H1 (cell line): ENCODE data around the gene IAH1. TPM values are rescaled to one million over a fixed set of nuclear protein-coding genes. Genes with fewer than 3 reads are reported as not detected.

ENCODE experiments used
- CTCF ChIA-PET: fragments of 300-600 bp; sonication (Branson Sonifier 250); formaldehyde crosslinking; loops from one replicate; lab custom pipeline; 2021; ENCODE audit not compliant: partially characterized antibody; lab: Charles Lee
- POLR2A ChIA-PET: fragments of 300-600 bp; sonication (Branson Sonifier 250); formaldehyde crosslinking; loops from one replicate; lab custom pipeline; 2021; ENCODE audit warnings: inconsistent platforms; ENCODE audit not compliant: partially characterized antibody; lab: Charles Lee
- DNase-seq, 2 experiments: peaks; one replicate each; pipeline versions ENCODE4 v3.0.0 to v3.0.0-alpha.2; 2010 to 2022; ENCODE audit warnings: low spot score in 2 of 2, low read depth in 1 of 2, mixed read lengths in 1 of 2
- FAIRE-seq: peaks from 2 replicates; lab custom pipeline; 2011; peaks lifted over from hg19 to GRCh38; lab: Jason Lieb, UNC
- H2AFZ ChIP-seq: 2 replicates; pipeline ENCODE4 v1.8.1; 2012; ENCODE audit warnings: low read length, inconsistent platforms
- H2AK5ac ChIP-seq: 2 replicates; pipeline ENCODE4 v1.6.1; 2013; ENCODE audit warnings: low read depth, low read length
- H2BK120ac ChIP-seq: replicated peaks from 2 replicates; pipeline ENCODE3; 2013; ENCODE audit warnings: low read depth, low read length, inconsistent platforms
- H2BK12ac ChIP-seq: 2 replicates; pipeline ENCODE4 v1.6.1; 2013; ENCODE audit warnings: low read depth, low read length
- H2BK15ac ChIP-seq: 2 replicates; pipeline ENCODE4 v1.6.1; 2013; ENCODE audit warnings: low read length
- H2BK20ac ChIP-seq: 2 replicates; pipeline ENCODE4 v1.6.1; 2013; ENCODE audit warnings: low read length
- H2BK5ac ChIP-seq: 2 replicates; pipeline ENCODE4 v1.6.1; 2013; ENCODE audit warnings: low read depth, low read length
- H3K14ac ChIP-seq: 2 replicates; pipeline ENCODE4 v1.6.1; 2013; ENCODE audit warnings: inconsistent platforms; ENCODE audit not compliant: insufficient read length
- H3K18ac ChIP-seq: 2 replicates; pipeline ENCODE4 v1.6.1; 2013; ENCODE audit warnings: low read length; ENCODE audit errors: extremely low read depth
- H3K23ac ChIP-seq: 2 replicates; pipeline ENCODE4 v1.6.1; 2013; ENCODE audit warnings: inconsistent platforms; ENCODE audit not compliant: insufficient read length
- H3K23me2 ChIP-seq: 2 replicates; pipeline ENCODE4 v1.6.1; 2013; ENCODE audit warnings: low read depth, low read length
- H3K27ac ChIP-seq: 2 replicates; pipeline ENCODE4 v1.6.1; 2011; ENCODE audit warnings: low read depth, low read length, inconsistent platforms
- H3K27me3 ChIP-seq, 4 experiments: replicated peaks in 1 of 4; 1 replicate in 1 of 4; 2 replicates in 3 of 4; pipeline versions ENCODE4 v1.6.1 to v1.8.1; 2011 to 2013; ENCODE audit warnings: low read length in 3 of 4, mild to moderate bottlenecking in 3 of 4, inconsistent platforms in 2 of 4, mixed read lengths in 2 of 4, moderate library complexity in 1 of 4; ENCODE audit not compliant: control insufficient read depth in 3 of 4, insufficient read depth in 3 of 4; ENCODE audit errors: extremely low read depth in 1 of 4
- H3K36me3 ChIP-seq, 4 experiments: 2 replicates each; pipeline versions ENCODE4 v1.6.1 to v1.8.1; 2011 to 2013; ENCODE audit warnings: mild to moderate bottlenecking in 4 of 4, low read length in 3 of 4, moderate library complexity in 2 of 4, control low read depth in 1 of 4, inconsistent platforms in 1 of 4; ENCODE audit not compliant: insufficient read depth in 4 of 4, control insufficient read depth in 2 of 4
- H3K4ac ChIP-seq: replicated peaks from 2 replicates; pipeline ENCODE3; 2013; ENCODE audit warnings: low read length, low read depth, mixed read lengths, inconsistent platforms; ENCODE audit not compliant: insufficient read length
- H3K4me1 ChIP-seq, 4 experiments: replicated peaks in 1 of 4; 1 replicate in 1 of 4; 2 replicates in 3 of 4; pipeline versions ENCODE4 v1.6.1 to v1.8.1; 2011 to 2013; ENCODE audit warnings: low read length in 3 of 4, inconsistent platforms in 2 of 4, mixed read lengths in 1 of 4; ENCODE audit not compliant: insufficient read depth in 4 of 4, control insufficient read depth in 3 of 4
- H3K4me2 ChIP-seq, 2 experiments: 2 replicates each; pipeline versions ENCODE4 v1.6.1 to v1.8.1; 2011 to 2013; ENCODE audit warnings: low read depth in 2 of 2, low read length in 2 of 2, control low read depth in 1 of 2, inconsistent platforms in 1 of 2, mild to moderate bottlenecking in 1 of 2; ENCODE audit not compliant: insufficient read depth in 1 of 2
- H3K4me3 ChIP-seq, 4 experiments: fragments of 200-600, 300-600 bp in 1 of 4; sonication (generic), shearing (Covaris generic), sonication (Bioruptor Twin) in 1 of 4; 2 replicates each; pipeline versions ENCODE4 v1.5.1 to v1.8.1; 2011 to 2016; ENCODE audit warnings: low read length in 4 of 4, low read depth in 3 of 4, control low read depth in 2 of 4, inconsistent platforms in 2 of 4, mild to moderate bottlenecking in 2 of 4, mixed read lengths in 1 of 4, moderate library complexity in 1 of 4; ENCODE audit not compliant: insufficient read depth in 2 of 4; ENCODE audit errors: extremely low read depth in 1 of 4
- H3K56ac ChIP-seq: replicated peaks from 2 replicates; pipeline ENCODE3; 2013; ENCODE audit warnings: low read depth, mild to moderate bottlenecking, mixed read lengths, low read length, inconsistent platforms; ENCODE audit not compliant: insufficient read length
- H3K79me1 ChIP-seq: 2 replicates; pipeline ENCODE4 v1.6.1; 2013; ENCODE audit warnings: low read depth, low read length, control low read depth
- H3K79me2 ChIP-seq, 2 experiments: 2 replicates each; pipeline versions ENCODE4 v1.6.1 to v1.8.1; 2012 to 2013; ENCODE audit warnings: low read length in 2 of 2, mild to moderate bottlenecking in 2 of 2, inconsistent platforms in 1 of 2; ENCODE audit not compliant: insufficient read depth in 2 of 2, control insufficient read depth in 1 of 2
- H3K9ac ChIP-seq, 4 experiments: replicated peaks in 1 of 4; 1 replicate in 1 of 4; 2 replicates in 3 of 4; pipeline versions ENCODE4 v1.6.1 to v1.8.1; 2011 to 2013; ENCODE audit warnings: low read depth in 3 of 4, low read length in 3 of 4, control low read depth in 2 of 4, mild to moderate bottlenecking in 2 of 4, moderate library complexity in 2 of 4, inconsistent platforms in 1 of 4; ENCODE audit errors: extremely low read depth in 1 of 4
- H3K9me3 ChIP-seq, 2 experiments: 2 replicates each; pipeline versions ENCODE4 v1.6.1 to v1.8.1; 2012 to 2013; ENCODE audit warnings: mild to moderate bottlenecking in 2 of 2, moderate library complexity in 2 of 2, control low read depth in 1 of 2, inconsistent platforms in 1 of 2, low read depth in 1 of 2, low read length in 1 of 2, mixed read lengths in 1 of 2; ENCODE audit not compliant: insufficient read depth in 2 of 2
- H4K20me1 ChIP-seq, 2 experiments: replicated peaks in 1 of 2; 2 replicates each; pipeline versions ENCODE3 to v1.8.1; 2011 to 2013; ENCODE audit warnings: inconsistent platforms in 2 of 2, low read length in 2 of 2, mild to moderate bottlenecking in 1 of 2; ENCODE audit not compliant: insufficient read depth in 2 of 2, control insufficient read depth in 1 of 2
- H4K5ac ChIP-seq: 2 replicates; pipeline ENCODE4 v1.6.1; 2013; ENCODE audit warnings: low read length, low read depth, mixed read lengths, inconsistent platforms; ENCODE audit not compliant: insufficient read length
- H4K8ac ChIP-seq: 2 replicates; pipeline ENCODE4 v1.8.0; 2013; ENCODE audit warnings: mild to moderate bottlenecking, moderate library complexity, low read length, inconsistent platforms; ENCODE audit not compliant: insufficient read depth; ENCODE audit errors: extremely low read depth
- H4K91ac ChIP-seq: replicated peaks from 2 replicates; pipeline ENCODE3; 2013; ENCODE audit warnings: low read length, mixed read lengths, inconsistent platforms; ENCODE audit not compliant: insufficient read length
- KDM4A ChIP-seq: IDR thresholded peaks from one replicate; pipeline ENCODE4 v1.7.1; 2012; ENCODE audit warnings: low read depth, mild to moderate bottlenecking, moderate library complexity, low read length, inconsistent platforms; ENCODE audit not compliant: severe bottlenecking
- POLR2A ChIP-seq, 2 experiments: IDR thresholded peaks; 1 replicate in 1 of 2; 2 replicates in 1 of 2; pipeline ENCODE4 v1.6.1; 2011; ENCODE audit warnings: low read depth in 2 of 2, low read length in 2 of 2, mild to moderate bottlenecking in 2 of 2; ENCODE audit errors: control extremely low read depth in 1 of 2
- WGBS, 2 experiments: shearing (Covaris generic) in 1 of 2; methylation state at CpG; one replicate each; pipeline versions ENCODE4 v1.1.6 to v1.1.7; 2013 to 2015; ENCODE audit warnings: low lambda C conversion rate in 2 of 2, mixed read lengths in 2 of 2, inconsistent platforms in 1 of 2, low coverage in 1 of 2, missing lambda C conversion rate in 1 of 2; ENCODE audit not compliant: insufficient replicate concordance in 2 of 2, insufficient coverage in 1 of 2, insufficient read length in 1 of 2; ENCODE audit errors: extremely low coverage in 1 of 2, missing lambda C conversion rate in 1 of 2; 5-methylcytosine and 5-hydroxymethylcytosine counted together
- polyA plus RNA-seq, 7 experiments: library from polyadenylated mRNA; depleted of rRNA in 3 of 7; stranded (reverse) in 5 of 7; unstranded in 2 of 7; fragments of >200 nt in 5 of 7; fragments of 200-250 nt in 2 of 7; gene quantifications; 1 replicate in 5 of 7; 2 replicates in 1 of 7; 4 replicates in 1 of 7; pipeline versions ENCODE4 v1.2.1 to v1.2.3, GENCODE V29; 2011 to 2013; ENCODE audit warnings: missing spikeins in 2 of 7, mixed read lengths in 2 of 7
- total RNA-seq: library from RNA; stranded (reverse); fragmentation: NEBNext Ultra II Directional; extraction: Animal tissue kit (Norgen Biotek cat#: 25700); gene quantifications from 2 replicates; pipeline ENCODE4 v1.2.1, GENCODE V29; 2021
- TF ChIP-seq, protein P1 (sequence below): IDR thresholded peaks from 2 replicates; pipeline ENCODE4 v1.6.1; 2012; ENCODE audit warnings: inconsistent platforms
- TF ChIP-seq, protein P2 (sequence below): IDR thresholded peaks from 2 replicates; pipeline ENCODE4 v1.6.1; 2011; ENCODE audit warnings: low read depth, mild to moderate bottlenecking, low read length; ENCODE audit not compliant: insufficient read depth
- TF ChIP-seq, protein P3 (sequence below): IDR thresholded peaks from 2 replicates; pipeline ENCODE4 v1.6.1; 2011; ENCODE audit warnings: low read length, improper control_type of control experiment
- TF ChIP-seq, protein P4 (sequence below): IDR thresholded peaks from 2 replicates; pipeline ENCODE4 v1.6.1; 2012; ENCODE audit warnings: inconsistent platforms

The IAH1 gene
- total and polyA plus RNA-seq, 2 of the 8 experiments (the other 6 are each of a cell fraction or from before 2014, with no cell fraction given) = 15.1 to 21.5 TPM

DNA sequence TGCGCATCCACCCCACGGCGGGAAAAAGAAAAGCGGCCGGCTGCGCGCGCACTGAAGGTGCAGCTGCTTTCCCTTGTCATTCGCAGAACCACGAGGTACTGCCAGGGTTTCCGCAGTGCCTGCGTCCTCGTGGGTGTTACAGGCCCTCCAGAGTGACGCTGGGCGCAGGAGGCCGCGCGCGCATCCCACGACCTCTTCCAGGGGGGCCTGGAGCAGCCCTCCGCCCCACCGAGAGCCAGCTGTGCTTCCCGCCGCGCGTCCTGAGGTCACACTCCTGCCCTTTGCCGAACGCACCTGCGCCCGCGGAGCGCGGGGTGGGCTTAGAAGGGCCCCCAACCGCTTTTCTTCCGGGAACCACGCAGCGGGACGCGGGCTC, 378 bp upstream of the IAH1 start:
- FAIRE-seq (no peak), DNase-seq (peak in 1 of 2 experiments; percentile 51)
- ChIA-PET CTCF (interaction anchor here (0.7 to 1.7 kb wide), 5 partner anchors 296 to 585 kb away, joined by 3 to 6 read pairs (median 3); no protein-coding TSS in a partner anchor), POLR2A (interaction anchor here (0.8 to 2.9 kb wide), 4 partner anchors 9 to 157 kb away, joined by 3 to 12 read pairs (median 6); partner anchors contain the start of genes ADAM17 and YWHAQ)
- Histone ChIP-seq H4K20me1 (no peaks in the 10 kb centered on the region), H3K9me3 (peaks cover 5% of the 10 kb centered on the region in 2 experiments; a peak in 3 of 4 replicates), H3K79me2 (no peaks in the 10 kb centered on the region), H2AFZ (no peak overlapping the region), H2BK12ac (no peak overlapping the region), H4K8ac (peak overlapping the region; percentile 28), H3K4me3 (peak overlapping the region; percentile 20 to 64 (median 48)), H2AK5ac (no peak overlapping the region), H3K27ac (no peak overlapping the region), H2BK120ac (no peak overlapping the region), H4K5ac (no peak overlapping the region), H3K14ac (no peak overlapping the region), H3K23ac (no peak overlapping the region), H3K4me1 (peaks cover 0 to 4% (median 2%) of the 10 kb centered on the region in 4 experiments; a peak in 2 of 7 replicates), H3K56ac (no peak overlapping the region), H3K23me2 (peaks cover 11% of the 10 kb centered on the region), H3K9ac (peak overlapping the region in 2 of 4 experiments; percentile 25 to 48; a peak in 4 of 7 replicates), H4K91ac (no peak overlapping the region), H3K27me3 (peaks cover 0 to 2% (median 0%) of the 10 kb centered on the region in 4 experiments; a peak in 2 of 7 replicates), H2BK5ac (0 out of 2 replicates have a peak overlapping the region, but pooled peaks have one; percentile 1), H3K79me1 (no peaks in the 10 kb centered on the region), H2BK15ac (no peak overlapping the region), H3K36me3 (peaks cover 5 to 25% (median 14%) of the 10 kb centered on the region in 4 experiments), H3K18ac (no peak overlapping the region; the same call in 1 of the 2 replicates), H3K4ac (no peak overlapping the region), H2BK20ac (no peak overlapping the region), H3K4me2 (peak overlapping the region; percentile 55 to 65)
- WGBS, 2 experiments = 37% methylated on average over 28 of the region's 39 CpGs; no CpG with 5 or more reads in 1 of the 2 experiments
- TF ChIP-seq KDM4A (peak; percentile 22), POLR2A (IDR thresholded peaks at IDR 0.05; ENCODE audit: control extremely low read depth in 1 of 2, low read depth in 2 of 2, low read length in 2 of 2) (peak in 1 of 2 experiments; percentile 41; a peak in 1 of 3 replicates)
- TF ChIP-seq, protein P1, sequence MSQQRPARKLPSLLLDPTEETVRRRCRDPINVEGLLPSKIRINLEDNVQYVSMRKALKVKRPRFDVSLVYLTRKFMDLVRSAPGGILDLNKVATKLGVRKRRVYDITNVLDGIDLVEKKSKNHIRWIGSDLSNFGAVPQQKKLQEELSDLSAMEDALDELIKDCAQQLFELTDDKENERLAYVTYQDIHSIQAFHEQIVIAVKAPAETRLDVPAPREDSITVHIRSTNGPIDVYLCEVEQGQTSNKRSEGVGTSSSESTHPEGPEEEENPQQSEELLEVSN = peak; percentile 69; the same call in 1 of the 2 replicates
- TF ChIP-seq, protein P2, sequence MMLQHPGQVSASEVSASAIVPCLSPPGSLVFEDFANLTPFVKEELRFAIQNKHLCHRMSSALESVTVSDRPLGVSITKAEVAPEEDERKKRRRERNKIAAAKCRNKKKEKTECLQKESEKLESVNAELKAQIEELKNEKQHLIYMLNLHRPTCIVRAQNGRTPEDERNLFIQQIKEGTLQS = no peak
- TF ChIP-seq, protein P3, sequence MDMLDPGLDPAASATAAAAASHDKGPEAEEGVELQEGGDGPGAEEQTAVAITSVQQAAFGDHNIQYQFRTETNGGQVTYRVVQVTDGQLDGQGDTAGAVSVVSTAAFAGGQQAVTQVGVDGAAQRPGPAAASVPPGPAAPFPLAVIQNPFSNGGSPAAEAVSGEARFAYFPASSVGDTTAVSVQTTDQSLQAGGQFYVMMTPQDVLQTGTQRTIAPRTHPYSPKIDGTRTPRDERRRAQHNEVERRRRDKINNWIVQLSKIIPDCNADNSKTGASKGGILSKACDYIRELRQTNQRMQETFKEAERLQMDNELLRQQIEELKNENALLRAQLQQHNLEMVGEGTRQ = no peak
- TF ChIP-seq, protein P4, sequence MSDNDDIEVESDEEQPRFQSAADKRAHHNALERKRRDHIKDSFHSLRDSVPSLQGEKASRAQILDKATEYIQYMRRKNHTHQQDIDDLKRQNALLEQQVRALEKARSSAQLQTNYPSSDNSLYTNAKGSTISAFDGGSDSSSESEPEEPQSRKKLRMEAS = 0 out of 2 replicates have a peak, but pooled peaks have one; percentile 52
